ENCODE results near the gene CPXM1.

DNA sequence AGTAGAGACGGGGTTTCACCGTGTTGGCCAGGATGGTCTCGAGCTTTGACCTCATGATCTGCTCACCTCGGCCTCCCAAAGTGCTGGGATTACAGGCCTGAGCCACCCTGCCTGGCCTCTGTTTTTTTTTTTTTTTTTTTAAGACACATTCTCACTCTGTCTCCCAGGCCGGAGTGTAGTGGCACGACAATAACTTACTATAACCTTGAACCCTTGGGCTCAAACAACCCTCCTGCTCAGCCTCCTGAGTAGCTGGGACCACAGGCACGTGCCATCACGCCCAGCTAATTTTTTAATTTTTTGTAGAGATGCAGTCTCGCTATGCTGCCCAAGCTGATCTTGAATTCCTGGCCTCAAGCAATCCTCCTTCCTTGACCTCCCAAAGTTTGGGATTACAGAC is 26.6 kb downstream of the CPXM1 start:
- TF ChIP-seq, protein P1, sequence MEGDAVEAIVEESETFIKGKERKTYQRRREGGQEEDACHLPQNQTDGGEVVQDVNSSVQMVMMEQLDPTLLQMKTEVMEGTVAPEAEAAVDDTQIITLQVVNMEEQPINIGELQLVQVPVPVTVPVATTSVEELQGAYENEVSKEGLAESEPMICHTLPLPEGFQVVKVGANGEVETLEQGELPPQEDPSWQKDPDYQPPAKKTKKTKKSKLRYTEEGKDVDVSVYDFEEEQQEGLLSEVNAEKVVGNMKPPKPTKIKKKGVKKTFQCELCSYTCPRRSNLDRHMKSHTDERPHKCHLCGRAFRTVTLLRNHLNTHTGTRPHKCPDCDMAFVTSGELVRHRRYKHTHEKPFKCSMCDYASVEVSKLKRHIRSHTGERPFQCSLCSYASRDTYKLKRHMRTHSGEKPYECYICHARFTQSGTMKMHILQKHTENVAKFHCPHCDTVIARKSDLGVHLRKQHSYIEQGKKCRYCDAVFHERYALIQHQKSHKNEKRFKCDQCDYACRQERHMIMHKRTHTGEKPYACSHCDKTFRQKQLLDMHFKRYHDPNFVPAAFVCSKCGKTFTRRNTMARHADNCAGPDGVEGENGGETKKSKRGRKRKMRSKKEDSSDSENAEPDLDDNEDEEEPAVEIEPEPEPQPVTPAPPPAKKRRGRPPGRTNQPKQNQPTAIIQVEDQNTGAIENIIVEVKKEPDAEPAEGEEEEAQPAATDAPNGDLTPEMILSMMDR (conservative IDR thresholded peaks at IDR 0.05; ENCODE audit: low read depth, low read length), result no peak
- TF ChIP-seq EZH2 (IDR thresholded peaks at IDR 0.05; ENCODE audit: low read length, unreplicated experiment), result no peak
- TF ChIP-seq EZH2phosphoT487 (IDR thresholded peaks at IDR 0.05; ENCODE audit: borderline replicate concordance, low read length), result no peak
